SK-N-SH (cell line): ENCODE results near the gene GIN1. TPM values are rescaled to one million over a fixed set of nuclear protein-coding genes. Genes with fewer than 3 reads are reported as not detected.

Experiments
- CTCF ChIA-PET: fragments of 300-600, 350-600 bp; formaldehyde crosslinking; extraction: SDS; loops from one replicate; lab custom pipeline; 2021; lab: Yijun Ruan, JAX
- POLR2A ChIA-PET: fragments of 350-600 bp; sonication (Branson Sonifier 250); formaldehyde crosslinking; extraction: SDS; loops from one replicate; lab custom pipeline; 2020; ENCODE audit warnings: antibody characterized with exemption, inconsistent platforms; lab: Yijun Ruan, JAX
- DNase-seq: peaks from one replicate; pipeline ENCODE4 v3.0.0; 2012
- H2AFZ ChIP-seq: fragments of 200-600 bp; sonication (generic); 2 replicates; pipeline ENCODE4 v1.8.1; 2016; ENCODE audit warnings: antibody characterized with exemption, mild to moderate bottlenecking, low read depth
- H3F3A ChIP-seq: fragments of 200-600 bp; sonication (generic); replicated peaks from 2 replicates; pipeline ENCODE3; 2016; ENCODE audit warnings: antibody characterized with exemption, mild to moderate bottlenecking; ENCODE audit not compliant: insufficient read depth
- H3K27ac ChIP-seq, 2 experiments: fragments of 200-500 bp in 1 of 2; fragments of 200-600 bp in 1 of 2; sonication (Bioruptor generic) in 1 of 2; sonication (generic), shearing (Covaris generic) in 1 of 2; 2 replicates each; pipeline versions ENCODE4 v1.5.1 to v1.6.1; 2014 to 2016; ENCODE audit warnings: low read depth in 2 of 2, inconsistent platforms in 1 of 2, low read length in 1 of 2, mild to moderate bottlenecking in 1 of 2, mixed read lengths in 1 of 2
- H3K27me3 ChIP-seq: fragments of 200-600 bp; sonication (generic), shearing (Covaris generic); 2 replicates; pipeline ENCODE4 v1.6.1; 2016; ENCODE audit warnings: mixed run types; ENCODE audit not compliant: insufficient read depth
- H3K36me3 ChIP-seq, 2 experiments: fragments of 200-500 bp in 1 of 2; fragments of 200-600 bp in 1 of 2; sonication (Bioruptor generic) in 1 of 2; sonication (generic) in 1 of 2; replicated peaks in 1 of 2; 2 replicates each; pipeline versions ENCODE3 to v1.5.1; 2014 to 2016; ENCODE audit warnings: low read length in 1 of 2, mild to moderate bottlenecking in 1 of 2; ENCODE audit not compliant: insufficient read depth in 2 of 2, control insufficient read depth in 1 of 2
- H3K4me1 ChIP-seq, 2 experiments: fragments of 200-500 bp in 1 of 2; fragments of 200-600 bp in 1 of 2; sonication (Bioruptor generic) in 1 of 2; sonication (generic), shearing (Covaris generic) in 1 of 2; 2 replicates each; pipeline versions ENCODE4 v1.5.1 to v1.6.1; 2014 to 2016; ENCODE audit warnings: low read depth in 1 of 2, low read length in 1 of 2, mixed run types in 1 of 2; ENCODE audit not compliant: insufficient read depth in 2 of 2, control insufficient read depth in 1 of 2
- H3K4me2 ChIP-seq: fragments of 200-600 bp; sonication (generic), shearing (Covaris generic); 2 replicates; pipeline ENCODE4 v1.6.1; 2017; ENCODE audit warnings: mixed run types
- H3K4me3 ChIP-seq, 2 experiments: fragments of 200-500 bp in 1 of 2; fragments of 200-600 bp in 1 of 2; sonication (Bioruptor generic) in 1 of 2; sonication (generic), shearing (Covaris generic) in 1 of 2; 2 replicates each; pipeline versions ENCODE4 v1.5.1 to v1.8.1; 2014 to 2016; ENCODE audit warnings: low read depth in 2 of 2, inconsistent platforms in 1 of 2, low read length in 1 of 2, mild to moderate bottlenecking in 1 of 2, mixed read lengths in 1 of 2, moderate library complexity in 1 of 2
- H3K79me2 ChIP-seq: fragments of 200-600 bp; sonication (generic); 2 replicates; pipeline ENCODE4 v1.8.1; 2017; ENCODE audit warnings: mild to moderate bottlenecking; ENCODE audit not compliant: insufficient read depth
- H3K9ac ChIP-seq: fragments of 200-600 bp; sonication (generic); 2 replicates; pipeline ENCODE4 v1.6.1; 2017; ENCODE audit warnings: mixed run types
- H3K9me2 ChIP-seq: fragments of 200-600 bp; sonication (generic); 2 replicates; pipeline ENCODE4 v1.6.1; 2017; ENCODE audit warnings: mixed run types
- H3K9me3 ChIP-seq: fragments of 200-600 bp; sonication (generic); 2 replicates; pipeline ENCODE4 v1.6.1; 2017; ENCODE audit warnings: mixed run types, mild to moderate bottlenecking, moderate library complexity
- H4K20me1 ChIP-seq: fragments of 200-600 bp; sonication (generic); 2 replicates; pipeline ENCODE4 v1.6.1; 2017; ENCODE audit warnings: mild to moderate bottlenecking, mixed run types; ENCODE audit not compliant: insufficient read depth
- EP300 ChIP-seq, 2 experiments: IDR thresholded peaks; 2 replicates each; pipeline versions ENCODE4 v1.4.0 to v1.6.1; 2012; ENCODE audit warnings: borderline replicate concordance in 1 of 2, low read depth in 1 of 2, low read length in 1 of 2
- FOXM1 ChIP-seq: IDR thresholded peaks from 2 replicates; pipeline ENCODE4 v1.4.0; 2012; ENCODE audit warnings: low read depth, mild to moderate bottlenecking
- NFIC ChIP-seq: IDR thresholded peaks from 2 replicates; pipeline ENCODE4 v1.4.0; 2012; ENCODE audit warnings: borderline replicate concordance
- NRF1 ChIP-seq: IDR thresholded peaks from 2 replicates; pipeline ENCODE4 v1.6.1; 2012; ENCODE audit warnings: low read depth, mild to moderate bottlenecking, low read length
- PBX3 ChIP-seq: IDR thresholded peaks from 2 replicates; pipeline ENCODE4; 2012
- POLR2AphosphoS5 ChIP-seq: IDR thresholded peaks from 2 replicates; pipeline ENCODE4 v1.6.1; 2012; ENCODE audit warnings: low read depth, low read length
- REST ChIP-seq: IDR thresholded peaks from 2 replicates; pipeline ENCODE4 v1.6.1; 2012; ENCODE audit warnings: mild to moderate bottlenecking, low read depth, low read length, moderate library complexity
- RFX5 ChIP-seq: IDR thresholded peaks from 2 replicates; pipeline ENCODE4 v1.6.1; 2012; ENCODE audit warnings: mild to moderate bottlenecking, improper control_type of control experiment, low read length
- RXRA ChIP-seq: IDR thresholded peaks from 2 replicates; pipeline ENCODE4 v1.4.0; 2012; ENCODE audit warnings: low read depth, mild to moderate bottlenecking, borderline replicate concordance
- SMC3 ChIP-seq: IDR thresholded peaks from 2 replicates; pipeline ENCODE4 v1.6.1; 2012; ENCODE audit warnings: low read depth, low read length, improper control_type of control experiment
- TAF1 ChIP-seq: IDR thresholded peaks from 2 replicates; pipeline ENCODE4 v1.6.1; 2012; ENCODE audit warnings: low read depth, mild to moderate bottlenecking, low read length, moderate library complexity, borderline replicate concordance
- TCF12 ChIP-seq: IDR thresholded peaks from 2 replicates; pipeline ENCODE4 v1.4.0; 2012
- WGBS: methylation state at CpG from one replicate; pipeline ENCODE4 v1.1.6; 2017; ENCODE audit warnings: low lambda C conversion rate; 5-methylcytosine and 5-hydroxymethylcytosine counted together
- polyA plus RNA-seq, 3 experiments: library from polyadenylated mRNA; depleted of rRNA; stranded (reverse); fragments of >200 nt; gene quantifications; 2 replicates each; pipeline ENCODE4 v1.2.3, GENCODE V29; 2012

GIN1 gene
- polyA plus RNA-seq, 1 of the 3 experiments (the other 2 are of a cell fraction) = 1.3 TPM

GRCh38 chr5:103090791-103091190 is 29.1 kb downstream of the GIN1 start:
- Histone ChIP-seq H3K4me1 (no peaks in the 10 kb centered on the region), H3K4me2 (no peak overlapping the region), H3K9ac (no peak overlapping the region), H3K36me3 (peaks cover 10% of the 10 kb centered on the region in 2 experiments), H3F3A (peaks cover 7% of the 10 kb centered on the region), H3K79me2 (no peaks in the 10 kb centered on the region), H3K27ac (no peak overlapping the region), H2AFZ (no peak overlapping the region), H3K9me3 (no peaks in the 10 kb centered on the region; the same call in 1 of the 2 replicates), H3K27me3 (no peaks in the 10 kb centered on the region), H3K9me2 (0 out of 2 replicates have a peak, but pooled peaks cover 3% of the 10 kb centered on the region)
- 88% methylated on average over 1 of the region's 1 CpG for WGBS
- ChIA-PET POLR2A (no interaction called here), CTCF (no interaction called here)
- DNase-seq = no peak
- TF ChIP-seq POLR2AphosphoS5 (no peak), RXRA (no peak), SMC3 (no peak), EP300 (IDR thresholded peaks at IDR 0.05; ENCODE audit: borderline replicate concordance in 1 of 2, low read depth in 1 of 2, low read length in 1 of 2) (no peak), TAF1 (no peak)
- TF ChIP-seq, all 33 proteins: peak for 0
- Histone ChIP-seq H3K4me3 (no peak overlapping the region), H4K20me1 (no peaks in the 10 kb centered on the region)

GRCh38 chr5:103089272-103089671 is 30.7 kb downstream of the GIN1 start:
- Histone ChIP-seq H3K9me3 (no peaks in the 10 kb centered on the region; the same call in 1 of the 2 replicates), H3K4me3 (no peak overlapping the region), H3K27me3 (no peaks in the 10 kb centered on the region), H3F3A (peaks cover 1% of the 10 kb centered on the region), H3K79me2 (no peaks in the 10 kb centered on the region), H3K36me3 (peaks cover 14 to 22% of the 10 kb centered on the region in 2 experiments), H3K27ac (no peak overlapping the region), H3K9me2 (0 out of 2 replicates have a peak, but pooled peaks cover 3% of the 10 kb centered on the region), H3K4me2 (no peak overlapping the region), H4K20me1 (no peaks in the 10 kb centered on the region), H3K9ac (no peak overlapping the region), H2AFZ (no peak overlapping the region)
- no peak for DNase-seq
- POLR2A ChIA-PET = no interaction called here
- WGBS = 91% methylated on average over 1 of the region's 1 CpG
- CTCF ChIA-PET = no interaction called here
- TF ChIP-seq NRF1 (no peak), RFX5 (no peak), TCF12 (no peak), NFIC (no peak), REST (no peak), PBX3 (no peak), FOXM1 (no peak)
- TF ChIP-seq, all 33 proteins: peak for 0
- H3K4me1 ChIP-seq = no peaks in the 10 kb centered on the region
